Measurements from ENCODE around the gene ZDHHC14. TPM values are rescaled to one million over a fixed set of nuclear protein-coding genes. Genes with fewer than 3 reads are reported as not detected.

Gene ZDHHC14
- total RNA-seq, 2 experiments from 2014 or later: 1.7 to 2.5 TPM

DNA sequence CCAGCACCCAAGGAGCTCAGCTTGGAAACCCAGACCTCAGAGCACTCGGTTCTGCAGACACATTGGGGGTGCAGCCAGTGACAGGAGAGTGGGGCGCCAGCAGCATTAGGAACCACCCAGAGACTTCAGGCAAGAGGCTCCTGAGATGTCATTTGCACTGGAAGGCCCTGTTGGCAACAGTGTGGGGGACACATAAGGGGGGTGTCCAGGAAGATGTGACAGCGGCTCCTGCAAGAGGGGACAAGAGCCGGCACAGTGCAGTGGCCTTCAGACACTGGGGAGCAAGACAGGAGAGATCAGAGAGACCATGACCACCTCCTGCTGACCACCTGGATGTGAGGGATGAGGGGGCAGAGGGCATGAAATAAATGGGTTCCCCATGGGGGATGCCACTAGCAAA is 235.0 kb downstream of the ZDHHC14 start:
- intact Hi-C loops (cut with micrococcal nuclease): no loop called here
- Mint-ChIP-seq H3K9me3 (no peaks in the 10 kb centered on the region), H3K36me3 (ENCODE audit: low read depth) (no peaks in the 10 kb centered on the region), H3K4me3 (no peak overlapping the region), H3K4me1 (ENCODE audit: low read depth) (no peaks in the 10 kb centered on the region), H3K27me3 (no peaks in the 10 kb centered on the region), H3K27ac (no peak overlapping the region)
- ATAC-seq: no peak
- no peak for DNase-seq
- ChIA-PET POLR2A (no interaction called here), CTCF (interaction anchor here (0.8 to 1.3 kb wide), 3 partner anchors 19 to 332 kb away, joined by 3 to 4 read pairs (median 3); no protein-coding TSS in a partner anchor)
- TF ChIP-seq, protein P1, sequence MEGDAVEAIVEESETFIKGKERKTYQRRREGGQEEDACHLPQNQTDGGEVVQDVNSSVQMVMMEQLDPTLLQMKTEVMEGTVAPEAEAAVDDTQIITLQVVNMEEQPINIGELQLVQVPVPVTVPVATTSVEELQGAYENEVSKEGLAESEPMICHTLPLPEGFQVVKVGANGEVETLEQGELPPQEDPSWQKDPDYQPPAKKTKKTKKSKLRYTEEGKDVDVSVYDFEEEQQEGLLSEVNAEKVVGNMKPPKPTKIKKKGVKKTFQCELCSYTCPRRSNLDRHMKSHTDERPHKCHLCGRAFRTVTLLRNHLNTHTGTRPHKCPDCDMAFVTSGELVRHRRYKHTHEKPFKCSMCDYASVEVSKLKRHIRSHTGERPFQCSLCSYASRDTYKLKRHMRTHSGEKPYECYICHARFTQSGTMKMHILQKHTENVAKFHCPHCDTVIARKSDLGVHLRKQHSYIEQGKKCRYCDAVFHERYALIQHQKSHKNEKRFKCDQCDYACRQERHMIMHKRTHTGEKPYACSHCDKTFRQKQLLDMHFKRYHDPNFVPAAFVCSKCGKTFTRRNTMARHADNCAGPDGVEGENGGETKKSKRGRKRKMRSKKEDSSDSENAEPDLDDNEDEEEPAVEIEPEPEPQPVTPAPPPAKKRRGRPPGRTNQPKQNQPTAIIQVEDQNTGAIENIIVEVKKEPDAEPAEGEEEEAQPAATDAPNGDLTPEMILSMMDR (IDR thresholded peaks at IDR 0.05): no peak

DNA sequence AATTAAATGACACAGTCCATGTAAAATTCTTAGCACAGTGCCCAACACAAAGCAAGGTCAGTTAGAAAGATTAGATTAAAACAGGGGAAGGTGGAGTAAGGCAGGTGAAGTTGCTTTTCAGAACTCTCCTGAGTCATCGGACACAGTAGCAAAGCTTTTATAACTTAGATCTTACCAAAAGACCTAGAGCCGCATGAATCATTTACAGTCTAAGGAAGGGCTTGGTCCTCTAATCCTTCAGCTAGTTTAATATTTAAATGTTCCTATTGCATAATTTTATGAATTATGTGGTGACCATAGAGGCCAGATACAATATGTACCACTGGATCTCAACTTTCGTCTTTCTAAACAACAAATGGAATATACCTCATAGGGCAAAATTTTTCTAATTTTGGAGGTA is 240.0 kb downstream of the ZDHHC14 start:
- Mint-ChIP-seq H3K27me3 (no peaks in the 10 kb centered on the region), H3K4me3 (no peak overlapping the region), H3K4me1 (ENCODE audit: low read depth) (no peaks in the 10 kb centered on the region), H3K9me3 (peaks cover 6% of the 10 kb centered on the region), H3K27ac (no peak overlapping the region), H3K36me3 (ENCODE audit: low read depth) (peaks cover 2% of the 10 kb centered on the region)
- CTCF ChIA-PET: interaction anchor here (1.4 to 1.7 kb wide), 2 partner anchors 9 to 12 kb away, joined by 3 to 5 read pairs; no protein-coding TSS in a partner anchor
- intact Hi-C loops (cut with micrococcal nuclease): no loop called here
- DNase-seq (no peak), ATAC-seq (no peak)
- TF ChIP-seq, protein P1 (IDR thresholded peaks at IDR 0.05): no peak
- POLR2A ChIA-PET: no interaction called here

DNA sequence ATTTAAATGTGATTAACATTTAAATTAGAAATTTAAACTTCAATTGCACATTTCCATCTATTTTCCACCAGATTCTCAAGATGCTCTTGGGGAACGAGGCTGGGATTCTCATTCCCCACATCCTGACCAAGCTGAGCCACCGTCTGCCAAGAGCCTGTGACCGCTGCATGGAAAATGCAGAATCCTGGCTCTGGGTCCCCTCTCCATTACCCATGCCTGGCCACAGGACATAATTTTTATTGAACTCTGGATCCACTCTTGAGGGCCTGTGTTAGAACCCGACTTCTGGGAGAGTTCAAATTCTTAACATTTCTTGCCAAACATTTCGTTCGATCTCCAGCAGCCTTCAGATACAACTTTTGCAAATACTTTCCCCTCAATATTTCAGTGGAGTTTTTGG is 240.4 kb downstream of the ZDHHC14 start:
- TF ChIP-seq, protein P1 (IDR thresholded peaks at IDR 0.05): no peak
- ATAC-seq: no peak
- peaks cover 2% of the 10 kb centered on the region for H3K36me3 Mint-ChIP-seq (ENCODE audit: low read depth)
- peaks cover 6% of the 10 kb centered on the region for H3K9me3 Mint-ChIP-seq
- CTCF ChIA-PET: interaction anchor here (1.4 to 1.7 kb wide), 3 partner anchors 10 to 405 kb away, joined by 3 to 5 read pairs (median 3); no protein-coding TSS in a partner anchor
- no peaks in the 10 kb centered on the region for H3K27me3 Mint-ChIP-seq
- intact Hi-C loops (cut with micrococcal nuclease): no loop called here
- POLR2A ChIA-PET: no interaction called here
- no peaks in the 10 kb centered on the region for H3K4me1 Mint-ChIP-seq (ENCODE audit: low read depth)
- H3K4me3 Mint-ChIP-seq: no peak overlapping the region
- no peak for DNase-seq
- no peak overlapping the region for H3K27ac Mint-ChIP-seq

DNA sequence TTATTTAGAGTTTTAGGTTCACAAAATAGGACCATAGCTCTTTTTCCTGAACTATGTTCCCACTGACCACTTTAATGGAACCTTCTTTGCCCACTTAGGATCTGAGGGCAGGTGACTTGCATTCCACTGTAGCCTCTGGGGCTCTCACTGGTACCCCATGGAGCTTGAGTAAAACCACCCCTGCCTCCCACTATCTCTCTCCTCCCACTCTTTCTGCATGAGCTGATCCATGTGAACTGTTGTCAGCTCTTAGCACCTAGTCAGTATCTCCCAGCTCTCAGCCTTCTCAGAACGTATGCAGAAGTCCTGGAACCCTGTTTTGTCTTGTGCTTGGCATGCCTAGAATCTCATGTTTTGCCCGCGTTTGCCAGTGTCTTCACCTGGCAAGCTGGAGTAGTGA is 241.4 kb downstream of the ZDHHC14 start:
- TF ChIP-seq, protein P1 (IDR thresholded peaks at IDR 0.05): no peak
- ChIA-PET CTCF (interaction anchor here (0.8 to 1.7 kb wide), 6 partner anchors 10 to 404 kb away, joined by 3 to 5 read pairs (median 3); no protein-coding TSS in a partner anchor), POLR2A (interaction anchor here (0.6 to 0.7 kb wide), 3 partner anchors 15 to 318 kb away, joined by 3 read pairs; no protein-coding TSS in a partner anchor)
- intact Hi-C loops (cut with micrococcal nuclease): no loop called here
- peaks cover 6% of the 10 kb centered on the region for H3K9me3 Mint-ChIP-seq
- ATAC-seq (no peak), DNase-seq (no peak)
- no peak overlapping the region for H3K4me3 Mint-ChIP-seq
- no peak overlapping the region for H3K27ac Mint-ChIP-seq
- H3K4me1 Mint-ChIP-seq (ENCODE audit: low read depth): no peaks in the 10 kb centered on the region
- H3K27me3 Mint-ChIP-seq: no peaks in the 10 kb centered on the region
- peaks cover 2% of the 10 kb centered on the region for H3K36me3 Mint-ChIP-seq (ENCODE audit: low read depth)

DNA sequence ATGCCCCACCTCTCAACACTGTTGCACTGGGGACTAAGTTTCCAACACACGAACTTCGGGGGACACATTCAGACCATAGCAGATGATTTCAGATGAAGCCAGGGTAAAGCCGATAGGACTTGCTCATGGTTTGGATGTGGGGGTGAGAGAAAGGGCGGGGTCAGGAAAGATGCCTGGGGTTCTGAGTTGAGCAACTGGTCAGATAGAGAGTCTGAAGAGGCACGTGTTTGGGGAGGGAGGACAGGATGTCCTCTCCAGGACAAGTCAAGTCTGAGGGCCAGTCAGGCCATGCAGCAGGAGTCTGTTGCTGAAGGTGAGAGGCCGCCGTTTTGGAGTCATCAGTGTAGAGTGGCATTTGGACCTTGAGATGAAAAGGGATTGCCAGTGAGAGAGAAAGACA is 244.1 kb downstream of the ZDHHC14 start:
- H3K27ac Mint-ChIP-seq: no peak overlapping the region
- ChIA-PET CTCF (no interaction called here), POLR2A (no interaction called here)
- H3K4me3 Mint-ChIP-seq: no peak overlapping the region
- DNase-seq: no peak
- H3K9me3 Mint-ChIP-seq: peaks cover 6% of the 10 kb centered on the region
- H3K27me3 Mint-ChIP-seq: no peaks in the 10 kb centered on the region
- peaks cover 7% of the 10 kb centered on the region for H3K4me1 Mint-ChIP-seq (ENCODE audit: low read depth)
- peaks cover 2% of the 10 kb centered on the region for H3K36me3 Mint-ChIP-seq (ENCODE audit: low read depth)
- intact Hi-C loops (cut with micrococcal nuclease): no loop called here
- ATAC-seq: no peak
- TF ChIP-seq, protein P1 (IDR thresholded peaks at IDR 0.05): no peak

Measured in activated CD8-positive, alpha-beta T cell treated with anti-CD3 and anti-CD28 coated beads for 36 hours (primary cell).